OCI-LY3 (cell line): ENCODE measurements around the gene TAAR5.

Source experiments
- CTCF ChIP-seq: fragments of 200-600, 300-600 bp; sonication (generic); IDR thresholded peaks from 2 replicates; pipeline ENCODE4 v1.5.1; 2014; ENCODE audit warnings: antibody characterized with exemption, low read length, low read depth
- EZH2phosphoT487 ChIP-seq: fragments of 200-600 bp; shearing (Covaris generic); IDR thresholded peaks from 2 replicates; pipeline ENCODE4 v1.6.1; 2018; ENCODE audit warnings: antibody characterized with exemption, mixed run types, low read depth

- TF ChIP-seq CTCF = no peak
- TF ChIP-seq EZH2phosphoT487 = no peak
Observed at GRCh38 chr6:132611616-132612015, 22.1 kb upstream of the TAAR5 start.
